ENCODE results near the gene RHBDF1.

Gene RHBDF1

GRCh38 chr16:116015-116414 is 43.6 kb upstream of the RHBDF1 start:
- no peak overlapping the region for H3K27ac ChIP-seq
- no peak for TF ChIP-seq CTCF (conservative IDR thresholded peaks at IDR 0.05)
- TF ChIP-seq ZFX (IDR thresholded peaks at IDR 0.05): no peak

- no peak overlapping the region for H3K27ac ChIP-seq
- TF ChIP-seq CTCF (conservative IDR thresholded peaks at IDR 0.05) (no peak), ZFX (IDR thresholded peaks at IDR 0.05) (no peak)
These were observed 41.9 kb upstream of the RHBDF1 start for GRCh38 chr16:114327-114726.

GRCh38 chr16:112153-112840 is 39.9 kb upstream of the RHBDF1 start:
- no peak overlapping the region for H3K27ac ChIP-seq
- TF ChIP-seq ZFX (IDR thresholded peaks at IDR 0.05): no peak

- TF ChIP-seq CTCF (conservative IDR thresholded peaks at IDR 0.05) (peak; percentile 90), ZFX (IDR thresholded peaks at IDR 0.05) (no peak)
- H3K27ac ChIP-seq: no peak overlapping the region
These were observed 34.3 kb upstream of the RHBDF1 start for GRCh38 chr16:106623-107324.

- TF ChIP-seq ZFX (IDR thresholded peaks at IDR 0.05) (no peak), CTCF (conservative IDR thresholded peaks at IDR 0.05) (no peak)
- H3K27ac ChIP-seq: no peak overlapping the region
These were observed 33.1 kb upstream of the RHBDF1 start for GRCh38 chr16:105521-105920.

GRCh38 chr16:104928-105327 is 32.5 kb upstream of the RHBDF1 start:
- TF ChIP-seq CTCF (conservative IDR thresholded peaks at IDR 0.05) (no peak), ZFX (IDR thresholded peaks at IDR 0.05) (no peak)
- H3K27ac ChIP-seq: no peak overlapping the region

GRCh38 chr16:104355-104754 is 31.9 kb upstream of the RHBDF1 start:
- TF ChIP-seq ZFX (IDR thresholded peaks at IDR 0.05): no peak
- no peak for TF ChIP-seq CTCF (conservative IDR thresholded peaks at IDR 0.05)

More at GRCh38 chr16:104355-104754, 31.9 kb upstream of the RHBDF1 start:
- H3K27ac ChIP-seq: no peak overlapping the region
